ENCODE measurements around the gene PICK1. TPM values are rescaled to one million over a fixed set of nuclear protein-coding genes. Genes with fewer than 3 reads are reported as not detected.
A peak's percentile ranks its signal among the peaks of the same experiment; 100 is the strongest.

PICK1 gene
- total RNA-seq, 2 donors from 2014 or later: 27.6 to 47.2 TPM

GRCh38 chr22:38066381-38067027, 9.3 kb downstream of the PICK1 start:
- Histone ChIP-seq H3K4me1 (no peaks in the 10 kb centered on the region), H3K36me3 (peaks cover 6% of the 10 kb centered on the region), H3K4me3 (no peak overlapping the region), H3K27me3 (no peaks in the 10 kb centered on the region), H3K9ac (ENCODE audit: low read depth in 2 of 2, low read length in 2 of 2) (no peak overlapping the region), H3K27ac (no peak overlapping the region), H3K9me3 (no peaks in the 10 kb centered on the region)
- intact Hi-C loops (cut with DNase I): no loop called here
- TF ChIP-seq CTCF (IDR thresholded peaks at IDR 0.05): no peak
- DNase-seq: no peak

GRCh38 chr22:38067028-38067415, 9.8 kb downstream of the PICK1 start:
- Histone ChIP-seq H3K4me3 (no peak overlapping the region), H3K9me3 (no peaks in the 10 kb centered on the region), H3K27me3 (no peaks in the 10 kb centered on the region), H3K4me1 (no peaks in the 10 kb centered on the region), H3K9ac (ENCODE audit: low read depth in 2 of 2, low read length in 2 of 2) (no peak overlapping the region), H3K36me3 (peaks cover 11% of the 10 kb centered on the region), H3K27ac (no peak overlapping the region)
- TF ChIP-seq CTCF (IDR thresholded peaks at IDR 0.05): no peak
- intact Hi-C loops (cut with DNase I): no loop called here
- DNase-seq: no peak

GRCh38 chr22:38067761-38068360, 10.7 kb downstream of the PICK1 start:
- H3K27ac ChIP-seq: no peak overlapping the region
- H3K9me3 ChIP-seq: no peaks in the 10 kb centered on the region
- H3K4me3 ChIP-seq: no peak overlapping the region
- no peaks in the 10 kb centered on the region for H3K27me3 ChIP-seq
- H3K36me3 ChIP-seq: peaks cover 11% of the 10 kb centered on the region
- no peak for TF ChIP-seq CTCF (IDR thresholded peaks at IDR 0.05)
- DNase-seq: no peak
- H3K4me1 ChIP-seq: no peaks in the 10 kb centered on the region
- no peak overlapping the region for H3K9ac ChIP-seq (ENCODE audit: low read depth in 2 of 2, low read length in 2 of 2)
- intact Hi-C loops (cut with DNase I): no loop called here

GRCh38 chr22:38068641-38069371, 11.6 kb downstream of the PICK1 start:
- Histone ChIP-seq H3K9me3 (no peaks in the 10 kb centered on the region), H3K27me3 (no peaks in the 10 kb centered on the region), H3K4me3 (no peak overlapping the region), H3K36me3 (peaks cover 11% of the 10 kb centered on the region), H3K4me1 (no peaks in the 10 kb centered on the region), H3K9ac (ENCODE audit: low read depth in 2 of 2, low read length in 2 of 2) (no peak overlapping the region), H3K27ac (no peak overlapping the region)
- DNase-seq: no peak
- intact Hi-C loops (cut with DNase I): no loop called here
- no peak for TF ChIP-seq CTCF (IDR thresholded peaks at IDR 0.05)

GRCh38 chr22:38069372-38070249, 12.4 kb downstream of the PICK1 start:
- Histone ChIP-seq H3K27ac (no peak overlapping the region), H3K36me3 (peaks cover 11% of the 10 kb centered on the region), H3K9me3 (no peaks in the 10 kb centered on the region), H3K9ac (ENCODE audit: low read depth in 2 of 2, low read length in 2 of 2) (no peak overlapping the region), H3K4me3 (no peak overlapping the region), H3K4me1 (no peaks in the 10 kb centered on the region), H3K27me3 (no peaks in the 10 kb centered on the region)
- intact Hi-C loops (cut with DNase I): no loop called here
- peak; percentile 29 for DNase-seq
- peak; percentile 20 for TF ChIP-seq CTCF (IDR thresholded peaks at IDR 0.05)

Data from colonic mucosa (tissue), 4 donors.